HCT116 (cell line): Measurements from ENCODE around the gene PRDM7. TPM values are rescaled to one million over a fixed set of nuclear protein-coding genes. Genes with fewer than 3 reads are reported as not detected.
A peak's percentile ranks its signal among the peaks of the same experiment; 100 is the strongest.
"Not testable (repeated sequence)": the region's sequence is repeated elsewhere in the genome, so short reads cannot be mapped to it uniquely, and the experiment has no call there.

Experiments used
- ATAC-seq: fragments of 200-7000 bp; cut with Tn5 transposase; 2 replicates; pipeline ENCODE4 v1.9.1; 2020; ENCODE audit warnings: mild to moderate bottlenecking, moderate library complexity
- BruUV-seq: library from RNA; stranded (reverse); fragments of 400-500 nt; replicated peaks from 2 replicates; lab custom pipeline; 2021; lab: Mats Ljungman, UMichigan
- CTCF ChIA-PET: fragments of 300-600 bp; sonication (Branson Sonifier 250); formaldehyde crosslinking; loops from one replicate; lab custom pipeline; 2021; ENCODE audit warnings: antibody characterized with exemption; lab: Charles Lee
- POLR2A ChIA-PET: fragments of 300-600, 350-600 bp; sonication (Branson Sonifier 250); formaldehyde crosslinking; loops from one replicate; lab custom pipeline; 2021; ENCODE audit warnings: antibody characterized with exemption; lab: Charles Lee
- RAD21 ChIA-PET, 2 experiments: fragments of 300-600 bp; sonication (Branson Sonifier 250); formaldehyde crosslinking; loops; one replicate each; lab custom pipeline; 2023; ENCODE audit warnings: low total read pairs in 2 of 2; ENCODE audit not compliant: uncharacterized antibody in 2 of 2, unreplicated experiment in 2 of 2, low non-redundant PET in 1 of 2; lab: Charles Lee
- DNase-seq: peaks from one replicate; pipeline ENCODE4 v3.0.0-alpha.2; 2010; ENCODE audit warnings: low read depth, low spot score
- H2AFZ ChIP-seq: fragments of 200-600 bp; shearing (Covaris generic), sonication (generic); 2 replicates; pipeline ENCODE4 v1.6.1; 2017; ENCODE audit warnings: low read depth, mixed run types, mixed read lengths, antibody characterized with exemption, low read length; ENCODE audit not compliant: poor library complexity, severe bottlenecking
- H3K27ac ChIP-seq: 2 replicates; pipeline ENCODE4 v1.5.1; 2012; ENCODE audit warnings: low read depth, low read length
- H3K27me3 ChIP-seq: fragments of 200-600 bp; sonication (generic); 2 replicates; pipeline ENCODE4 v1.6.1; 2016; ENCODE audit warnings: mixed run types, low read length, mixed read lengths; ENCODE audit not compliant: insufficient read depth
- H3K36me3 ChIP-seq, 2 experiments: fragments of 200-500 bp in 1 of 2; fragments of 200-600 bp in 1 of 2; sonication (Bioruptor generic) in 1 of 2; sonication (generic) in 1 of 2; 2 replicates each; pipeline versions ENCODE4 v1.5.1 to v1.6.1; 2014 to 2016; ENCODE audit warnings: low read length in 2 of 2, inconsistent platforms in 1 of 2, mixed read lengths in 1 of 2, mixed run types in 1 of 2; ENCODE audit not compliant: insufficient read depth in 2 of 2, control insufficient read depth in 1 of 2
- H3K4me1 ChIP-seq, 2 experiments: fragments of 200-600 bp in 1 of 2; sonication (generic) in 1 of 2; 2 replicates each; pipeline versions ENCODE4 v1.5.1 to v1.6.1; 2012 to 2017; ENCODE audit warnings: low read length in 2 of 2, inconsistent platforms in 1 of 2, mild to moderate bottlenecking in 1 of 2, mixed read lengths in 1 of 2, mixed run types in 1 of 2, moderate library complexity in 1 of 2; ENCODE audit not compliant: insufficient read depth in 2 of 2, control insufficient read depth in 1 of 2
- H3K4me2 ChIP-seq: fragments of 200-600 bp; sonication (generic); 2 replicates; pipeline ENCODE4 v1.6.1; 2017; ENCODE audit warnings: mixed run types, low read length, mixed read lengths
- H3K4me3 ChIP-seq, 2 experiments: fragments of 200-600 bp in 1 of 2; sonication (generic) in 1 of 2; replicated peaks in 1 of 2; 2 replicates each; pipeline ENCODE4 v1.5.1; 2011 to 2016; ENCODE audit warnings: low read length in 2 of 2, control low read depth in 1 of 2, low read depth in 1 of 2, mild to moderate bottlenecking in 1 of 2, mixed read lengths in 1 of 2, mixed run types in 1 of 2
- H3K79me2 ChIP-seq: fragments of 200-600 bp; sonication (generic); 2 replicates; pipeline ENCODE4 v1.6.1; 2017; ENCODE audit warnings: mild to moderate bottlenecking, mixed run types, low read length, moderate library complexity, mixed read lengths; ENCODE audit not compliant: insufficient read depth
- H3K9ac ChIP-seq: fragments of 200-600 bp; sonication (generic); 2 replicates; pipeline ENCODE4 v1.6.1; 2016; ENCODE audit warnings: low read length, mixed read lengths
- H3K9me2 ChIP-seq: fragments of 200-600 bp; sonication (generic), shearing (Covaris generic); 2 replicates; pipeline ENCODE4 v1.6.1; 2017; ENCODE audit warnings: mixed run types, mild to moderate bottlenecking, moderate library complexity; ENCODE audit not compliant: insufficient read depth
- H3K9me3 ChIP-seq, 2 experiments: fragments of 200-500 bp in 1 of 2; fragments of 200-600 bp in 1 of 2; sonication (Bioruptor generic) in 1 of 2; sonication (generic) in 1 of 2; 2 replicates each; pipeline ENCODE4 v1.6.1; 2014 to 2017; ENCODE audit warnings: low read length in 2 of 2, mixed read lengths in 2 of 2, inconsistent platforms in 1 of 2, low read depth in 1 of 2, mild to moderate bottlenecking in 1 of 2, mixed run types in 1 of 2, moderate library complexity in 1 of 2; ENCODE audit not compliant: control insufficient read depth in 1 of 2, insufficient read depth in 1 of 2
- H4K20me1 ChIP-seq: fragments of 200-600 bp; sonication (generic), shearing (Covaris generic); 2 replicates; pipeline ENCODE4 v1.6.1; 2017; ENCODE audit warnings: mixed run types, mild to moderate bottlenecking, moderate library complexity; ENCODE audit not compliant: insufficient read depth
- CBX3 ChIP-seq: IDR thresholded peaks from 2 replicates; pipeline ENCODE4 v1.6.1; 2012; ENCODE audit warnings: low read depth
- CTCF ChIP-seq, 3 experiments: fragments of 200-600 bp in 1 of 3; sonication (generic) in 1 of 3; IDR thresholded peaks in 2 of 3; conservative IDR thresholded peaks in 1 of 3; 2 replicates each; pipeline ENCODE4 v1.5.1; 2012 to 2017; ENCODE audit warnings: low read depth in 2 of 3, low read length in 2 of 3, antibody characterized with exemption in 1 of 3, borderline replicate concordance in 1 of 3, control low read depth in 1 of 3, mild to moderate bottlenecking in 1 of 3, mixed read lengths in 1 of 3, mixed run types in 1 of 3, moderate library complexity in 1 of 3; ENCODE audit not compliant: insufficient read depth in 1 of 3
- EGR1 ChIP-seq: IDR thresholded peaks from 2 replicates; pipeline ENCODE4 v1.6.1; 2012; ENCODE audit warnings: low read depth
- EZH2phosphoT487 ChIP-seq: fragments of 200-600 bp; IDR thresholded peaks from 2 replicates; pipeline ENCODE4 v1.6.1; 2018; ENCODE audit warnings: antibody characterized with exemption, borderline replicate concordance
- FOSL1 ChIP-seq: IDR thresholded peaks from 2 replicates; pipeline ENCODE4 v1.6.1; 2012; ENCODE audit warnings: low read depth
- MAX ChIP-seq: IDR thresholded peaks from 2 replicates; pipeline ENCODE4 v1.6.1; 2012
- POLR2A ChIP-seq: IDR thresholded peaks from 2 replicates; pipeline ENCODE4 v1.7.0; 2011; ENCODE audit warnings: borderline replicate concordance; ENCODE audit not compliant: insufficient read depth, insufficient read length; ENCODE audit errors: extremely low read depth
- POLR2AphosphoS5 ChIP-seq: IDR thresholded peaks from 2 replicates; pipeline ENCODE4 v1.6.1; 2011; ENCODE audit warnings: mild to moderate bottlenecking, low read depth, low read length, moderate library complexity
- SIN3A ChIP-seq: IDR thresholded peaks from 2 replicates; pipeline ENCODE4 v1.6.1; 2012; ENCODE audit warnings: low read depth
- TCF7L2 ChIP-seq: IDR thresholded peaks from 2 replicates; pipeline ENCODE4 v1.7.0; 2011; ENCODE audit warnings: borderline replicate concordance, inconsistent platforms; ENCODE audit not compliant: insufficient read depth, insufficient read length; ENCODE audit errors: extremely low read depth
- ZFX ChIP-seq: fragments of 450-650 bp; IDR thresholded peaks from 2 replicates; pipeline ENCODE4 v1.6.1; 2017
- intact Hi-C: fragments of 100-400 bp; cut with micrococcal nuclease; formaldehyde crosslinking; loops from 2 replicates; pipeline ENCODE4 v1.10.0; 2022
- total RNA-seq: library from RNA; stranded (reverse); gene quantifications from one replicate; pipeline ENCODE4 v1.2.1, GENCODE V29; 2021; ENCODE audit not compliant: unreplicated experiment
- TF ChIP-seq, protein P1 (sequence below): IDR thresholded peaks from 2 replicates; pipeline ENCODE4 v1.6.1; 2012; ENCODE audit warnings: low read depth

Gene PRDM7
- total RNA-seq, 1 experiment from 2014 or later, result 0.07 TPM

- no peak for TF ChIP-seq CTCF (IDR thresholded peaks at IDR 0.05 in 2 of 3, conservative IDR thresholded peaks at IDR 0.05 in 1 of 3; ENCODE audit: borderline replicate concordance in 1 of 3, insufficient read depth in 1 of 3, low read depth in 2 of 3, low read length in 2 of 3)
Observed at GRCh38 chr16:90008708-90009145, 68.4 kb downstream of the PRDM7 start (continued).

GRCh38 chr16:90007635-90008234 lies 69.4 kb downstream of the PRDM7 start:
- H3K79me2 ChIP-seq, H3K9me3 ChIP-seq, H3K4me1 ChIP-seq, RAD21 ChIA-PET, H3K9ac ChIP-seq, CTCF ChIA-PET, H3K4me3 ChIP-seq, ATAC-seq, H3K4me2 ChIP-seq, BruUV-seq, H3K9me2 ChIP-seq, DNase-seq, H4K20me1 ChIP-seq, H3K27ac ChIP-seq, H2AFZ ChIP-seq, POLR2A ChIA-PET, H3K27me3 ChIP-seq, intact Hi-C loops, H3K36me3 ChIP-seq: not testable (repeated sequence)

GRCh38 chr16:90007015-90007414 lies 70.1 kb downstream of the PRDM7 start:
- Histone ChIP-seq H3K4me3 (no peak overlapping the region), H3K9ac (no peak overlapping the region), H3K79me2 (no peaks in the 10 kb centered on the region), H2AFZ (no peak overlapping the region), H4K20me1 (no peaks in the 10 kb centered on the region), H3K4me2 (no peak overlapping the region), H3K9me2 (no peaks in the 10 kb centered on the region), H3K36me3 (peaks cover 0 to 4% of the 10 kb centered on the region in 2 experiments; a peak in 1 of 4 replicates), H3K27ac (no peak overlapping the region), H3K9me3 (no peaks in the 10 kb centered on the region), H3K4me1 (peaks cover 0 to 10% of the 10 kb centered on the region in 2 experiments; a peak in 1 of 4 replicates), H3K27me3 (no peaks in the 10 kb centered on the region)
- no TSS peak for BruUV-seq
- ChIA-PET POLR2A (no interaction called here), RAD21 (no interaction called here), CTCF (no interaction called here)
- ATAC-seq, result peak; percentile 24; the same call in 1 of the 2 replicates
- intact Hi-C loops, result no loop called here
- DNase-seq, result no peak
- TF ChIP-seq EGR1 (no peak), FOSL1 (no peak), ZFX (no peak), EZH2phosphoT487 (no peak), POLR2AphosphoS5 (no peak), POLR2A (no peak), MAX (no peak), SIN3A (no peak), CBX3 (no peak), TCF7L2 (no peak)
- TF ChIP-seq, protein P1, sequence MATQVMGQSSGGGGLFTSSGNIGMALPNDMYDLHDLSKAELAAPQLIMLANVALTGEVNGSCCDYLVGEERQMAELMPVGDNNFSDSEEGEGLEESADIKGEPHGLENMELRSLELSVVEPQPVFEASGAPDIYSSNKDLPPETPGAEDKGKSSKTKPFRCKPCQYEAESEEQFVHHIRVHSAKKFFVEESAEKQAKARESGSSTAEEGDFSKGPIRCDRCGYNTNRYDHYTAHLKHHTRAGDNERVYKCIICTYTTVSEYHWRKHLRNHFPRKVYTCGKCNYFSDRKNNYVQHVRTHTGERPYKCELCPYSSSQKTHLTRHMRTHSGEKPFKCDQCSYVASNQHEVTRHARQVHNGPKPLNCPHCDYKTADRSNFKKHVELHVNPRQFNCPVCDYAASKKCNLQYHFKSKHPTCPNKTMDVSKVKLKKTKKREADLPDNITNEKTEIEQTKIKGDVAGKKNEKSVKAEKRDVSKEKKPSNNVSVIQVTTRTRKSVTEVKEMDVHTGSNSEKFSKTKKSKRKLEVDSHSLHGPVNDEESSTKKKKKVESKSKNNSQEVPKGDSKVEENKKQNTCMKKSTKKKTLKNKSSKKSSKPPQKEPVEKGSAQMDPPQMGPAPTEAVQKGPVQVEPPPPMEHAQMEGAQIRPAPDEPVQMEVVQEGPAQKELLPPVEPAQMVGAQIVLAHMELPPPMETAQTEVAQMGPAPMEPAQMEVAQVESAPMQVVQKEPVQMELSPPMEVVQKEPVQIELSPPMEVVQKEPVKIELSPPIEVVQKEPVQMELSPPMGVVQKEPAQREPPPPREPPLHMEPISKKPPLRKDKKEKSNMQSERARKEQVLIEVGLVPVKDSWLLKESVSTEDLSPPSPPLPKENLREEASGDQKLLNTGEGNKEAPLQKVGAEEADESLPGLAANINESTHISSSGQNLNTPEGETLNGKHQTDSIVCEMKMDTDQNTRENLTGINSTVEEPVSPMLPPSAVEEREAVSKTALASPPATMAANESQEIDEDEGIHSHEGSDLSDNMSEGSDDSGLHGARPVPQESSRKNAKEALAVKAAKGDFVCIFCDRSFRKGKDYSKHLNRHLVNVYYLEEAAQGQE, result no peak
